Epidermal melanocyte (primary cell): Measurements from ENCODE around the gene HIF1A.

Experiments
- DNase-seq: peaks from one replicate; pipeline ENCODE4 v3.0.0; 2011; ENCODE audit warnings: low spot score; ENCODE audit not compliant: insufficient read length

HIF1A gene

GRCh38 chr14:61672796-61673195, 22.5 kb upstream of the HIF1A start:
- no peak for DNase-seq

- DNase-seq: no peak
Measured at GRCh38 chr14:61673305-61673704, 22.0 kb upstream of the HIF1A start.

GRCh38 chr14:61675291-61675690, 20.0 kb upstream of the HIF1A start:
- no peak for DNase-seq

GRCh38 chr14:61677479-61677878, 17.8 kb upstream of the HIF1A start:
- no peak for DNase-seq

GRCh38 chr14:61678975-61679374, 16.3 kb upstream of the HIF1A start:
- DNase-seq: no peak

- no peak for DNase-seq
Measured at GRCh38 chr14:61681413-61681812, 13.9 kb upstream of the HIF1A start.

GRCh38 chr14:61683108-61683507, 12.2 kb upstream of the HIF1A start:
- DNase-seq: no peak

GRCh38 chr14:61690039-61690438, 5.3 kb upstream of the HIF1A start:
- no peak for DNase-seq

GRCh38 chr14:61690982-61691381, 4.3 kb upstream of the HIF1A start:
- DNase-seq: no peak

GRCh38 chr14:61691495-61691894, 3.8 kb upstream of the HIF1A start:
- DNase-seq: no peak

GRCh38 chr14:61694039-61694438, 1.3 kb upstream of the HIF1A start:
- DNase-seq: no peak

GRCh38 chr14:61695695-61696527, 598 bp downstream of the HIF1A start:
- DNase-seq: no peak

GRCh38 chr14:61696753-61697318, 1.5 kb downstream of the HIF1A start:
- no peak for DNase-seq

- no peak for DNase-seq
Measured at GRCh38 chr14:61698206-61698980, 3.1 kb downstream of the HIF1A start.

GRCh38 chr14:61699027-61699426, 3.7 kb downstream of the HIF1A start:
- no peak for DNase-seq

- no peak for DNase-seq
Measured at GRCh38 chr14:61700104-61700886, 5.0 kb downstream of the HIF1A start.

- DNase-seq: no peak
Measured at GRCh38 chr14:61701946-61702345, 6.6 kb downstream of the HIF1A start.

GRCh38 chr14:61703342-61704129, 8.2 kb downstream of the HIF1A start:
- DNase-seq: no peak

GRCh38 chr14:61704554-61704953, 9.2 kb downstream of the HIF1A start:
- no peak for DNase-seq

GRCh38 chr14:61705017-61705416, 9.7 kb downstream of the HIF1A start:
- DNase-seq: no peak
